IMR-90 (cell line): ENCODE data around the gene GPSM3.

ENCODE experiments used
- CTCF ChIP-seq: conservative IDR thresholded peaks from 2 replicates; pipeline ENCODE4 v1.5.1; 2012; ENCODE audit warnings: mild to moderate bottlenecking, low read depth, low read length, improper control_type of control experiment
- RCOR1 ChIP-seq: IDR thresholded peaks from 2 replicates; pipeline ENCODE4 v1.6.1; 2012; ENCODE audit warnings: mild to moderate bottlenecking, low read length, improper control_type of control experiment; ENCODE audit not compliant: insufficient replicate concordance

- TF ChIP-seq CTCF, result no peak
- no peak for TF ChIP-seq RCOR1
Observed at GRCh38 chr6:32190054-32190851, 2.2 kb downstream of the GPSM3 start, which contains the start of gene PBX2.
